Uterus (tissue), 2 donors: ENCODE results near the gene PORCN.

Source experiments
- POLR2A ChIP-seq, 2 donors: fragments of 450-650 bp; IDR thresholded peaks; one replicate each; pipeline ENCODE4 v1.6.1; 2016; ENCODE audit warnings: antibody characterized with exemption in 2 of 2, mild to moderate bottlenecking in 1 of 2, moderate library complexity in 1 of 2
- TF ChIP-seq, protein P1 (sequence below), 4 experiments: fragments of 200-600 bp in 2 of 4; fragments of 450-650 bp in 2 of 4; sonication (generic) in 2 of 4; IDR thresholded peaks; one replicate each; pipeline ENCODE4 v1.5.1; 2016 to 2019; ENCODE audit warnings: antibody characterized with exemption in 4 of 4, mild to moderate bottlenecking in 2 of 4, moderate library complexity in 1 of 4

DNA sequence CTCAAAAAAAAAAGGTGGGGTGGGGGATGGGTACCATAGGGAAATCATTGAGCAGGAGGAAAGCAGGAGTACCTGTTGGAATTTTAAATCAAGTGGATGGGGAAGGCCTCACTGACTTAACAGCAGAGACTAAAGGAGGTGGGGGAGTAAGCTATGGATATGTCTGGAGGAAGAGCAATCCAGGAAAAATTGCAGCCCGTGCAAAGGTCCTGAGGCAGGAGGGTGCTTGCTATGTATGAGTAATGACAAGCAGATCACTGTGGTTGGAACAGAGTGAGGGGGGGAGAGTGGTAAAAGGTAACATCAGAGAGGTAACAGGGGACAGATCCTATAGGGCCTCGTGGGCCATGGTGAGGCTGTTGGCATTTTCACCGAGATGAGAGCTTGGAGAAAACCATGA is 28.6 kb upstream of the PORCN start:
- TF ChIP-seq, protein P1, sequence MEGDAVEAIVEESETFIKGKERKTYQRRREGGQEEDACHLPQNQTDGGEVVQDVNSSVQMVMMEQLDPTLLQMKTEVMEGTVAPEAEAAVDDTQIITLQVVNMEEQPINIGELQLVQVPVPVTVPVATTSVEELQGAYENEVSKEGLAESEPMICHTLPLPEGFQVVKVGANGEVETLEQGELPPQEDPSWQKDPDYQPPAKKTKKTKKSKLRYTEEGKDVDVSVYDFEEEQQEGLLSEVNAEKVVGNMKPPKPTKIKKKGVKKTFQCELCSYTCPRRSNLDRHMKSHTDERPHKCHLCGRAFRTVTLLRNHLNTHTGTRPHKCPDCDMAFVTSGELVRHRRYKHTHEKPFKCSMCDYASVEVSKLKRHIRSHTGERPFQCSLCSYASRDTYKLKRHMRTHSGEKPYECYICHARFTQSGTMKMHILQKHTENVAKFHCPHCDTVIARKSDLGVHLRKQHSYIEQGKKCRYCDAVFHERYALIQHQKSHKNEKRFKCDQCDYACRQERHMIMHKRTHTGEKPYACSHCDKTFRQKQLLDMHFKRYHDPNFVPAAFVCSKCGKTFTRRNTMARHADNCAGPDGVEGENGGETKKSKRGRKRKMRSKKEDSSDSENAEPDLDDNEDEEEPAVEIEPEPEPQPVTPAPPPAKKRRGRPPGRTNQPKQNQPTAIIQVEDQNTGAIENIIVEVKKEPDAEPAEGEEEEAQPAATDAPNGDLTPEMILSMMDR (IDR thresholded peaks at IDR 0.05) = no peak
- no peak for TF ChIP-seq POLR2A (IDR thresholded peaks at IDR 0.05)
